Measurements from ENCODE around the gene MAEA.

- TF ChIP-seq, protein P1, sequence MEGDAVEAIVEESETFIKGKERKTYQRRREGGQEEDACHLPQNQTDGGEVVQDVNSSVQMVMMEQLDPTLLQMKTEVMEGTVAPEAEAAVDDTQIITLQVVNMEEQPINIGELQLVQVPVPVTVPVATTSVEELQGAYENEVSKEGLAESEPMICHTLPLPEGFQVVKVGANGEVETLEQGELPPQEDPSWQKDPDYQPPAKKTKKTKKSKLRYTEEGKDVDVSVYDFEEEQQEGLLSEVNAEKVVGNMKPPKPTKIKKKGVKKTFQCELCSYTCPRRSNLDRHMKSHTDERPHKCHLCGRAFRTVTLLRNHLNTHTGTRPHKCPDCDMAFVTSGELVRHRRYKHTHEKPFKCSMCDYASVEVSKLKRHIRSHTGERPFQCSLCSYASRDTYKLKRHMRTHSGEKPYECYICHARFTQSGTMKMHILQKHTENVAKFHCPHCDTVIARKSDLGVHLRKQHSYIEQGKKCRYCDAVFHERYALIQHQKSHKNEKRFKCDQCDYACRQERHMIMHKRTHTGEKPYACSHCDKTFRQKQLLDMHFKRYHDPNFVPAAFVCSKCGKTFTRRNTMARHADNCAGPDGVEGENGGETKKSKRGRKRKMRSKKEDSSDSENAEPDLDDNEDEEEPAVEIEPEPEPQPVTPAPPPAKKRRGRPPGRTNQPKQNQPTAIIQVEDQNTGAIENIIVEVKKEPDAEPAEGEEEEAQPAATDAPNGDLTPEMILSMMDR (IDR thresholded peaks at IDR 0.05; ENCODE audit: insufficient read depth, low read length, poor library complexity, severe bottlenecking): no peak
- no peak for TF ChIP-seq EZH2phosphoT487 (conservative IDR thresholded peaks at IDR 0.05; ENCODE audit: low read length)
Observed at GRCh38 chr4:1297456-1298325, 8.0 kb downstream of the MAEA start.
